Fibroblast of skin of right quadriceps (primary cell): Measurements from ENCODE around the gene NRIP3.
"Not testable (repeated sequence)": the region's sequence is repeated elsewhere in the genome, so short reads cannot be mapped to it uniquely, and the experiment has no call there.

Experiments
- DNase-seq: peaks from one replicate; pipeline ENCODE4 v3.0.0-alpha.2; 2013

Gene NRIP3

GRCh38 chr11:9015677-9016076, 11.9 kb upstream of the NRIP3 start:
- DNase-seq, result peak; percentile 60

DNA sequence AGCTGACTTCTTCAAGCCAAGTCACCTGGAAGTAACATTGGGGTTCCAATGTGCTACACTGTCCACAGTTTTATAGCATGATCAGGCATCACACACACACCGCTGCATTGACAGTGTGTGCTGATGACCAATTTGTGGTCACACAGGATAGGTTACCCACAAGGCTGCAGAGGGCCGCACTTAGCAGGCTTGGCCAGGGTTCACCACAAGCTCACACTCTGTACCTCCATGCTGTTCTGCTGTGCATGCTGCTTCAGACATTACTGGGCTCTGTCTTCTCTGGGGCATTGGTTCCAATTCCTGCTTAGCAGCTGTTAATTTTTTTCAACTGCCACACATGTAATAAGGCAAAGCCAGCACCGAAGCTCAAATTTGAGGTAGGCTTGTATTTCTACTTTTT, 11.0 kb upstream of the NRIP3 start:
- no peak for DNase-seq

GRCh38 chr11:9013373-9013772, 9.6 kb upstream of the NRIP3 start:
- DNase-seq, result no peak

- not testable (repeated sequence) for DNase-seq
These were observed 5.7 kb upstream of the NRIP3 start for GRCh38 chr11:9009538-9009937.

- DNase-seq, result no peak
These were observed 4.9 kb upstream of the NRIP3 start for GRCh38 chr11:9008661-9009060.

DNA sequence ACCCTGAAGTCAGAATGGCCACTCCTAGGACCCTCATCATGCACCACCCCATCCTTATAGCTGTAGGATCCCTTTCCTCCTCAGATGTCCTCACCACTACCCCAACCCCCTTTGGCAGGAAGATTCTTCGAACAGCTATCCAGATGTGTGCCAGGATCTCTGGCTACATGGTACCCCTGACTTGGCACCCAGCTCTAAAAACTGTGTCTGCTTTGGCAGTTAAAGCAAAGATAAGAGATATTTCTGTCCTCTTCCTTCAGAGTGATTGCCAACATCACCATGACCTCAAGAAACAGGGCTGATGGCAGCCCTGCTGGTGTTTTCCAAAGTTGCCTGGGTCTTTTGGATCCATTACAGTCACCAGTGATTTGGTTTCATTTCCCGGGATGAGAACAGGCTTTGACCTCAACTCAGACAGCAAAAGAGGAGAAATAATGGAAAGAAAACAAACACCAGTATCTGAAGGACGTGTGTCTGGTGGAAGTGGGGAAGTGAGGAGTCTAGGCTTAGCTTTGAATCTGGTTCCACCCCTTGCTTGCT, 4.3 kb upstream of the NRIP3 start:
- no peak for DNase-seq

- no peak for DNase-seq
These were observed 1.3 kb upstream of the NRIP3 start for GRCh38 chr11:9005087-9005486.

GRCh38 chr11:9004183-9004926, 554 bp upstream of the NRIP3 start:
- DNase-seq, result no peak

- DNase-seq, result no peak
These were observed 755 bp downstream of the NRIP3 start for GRCh38 chr11:9002920-9003572.

GRCh38 chr11:9001736-9002135, 2.1 kb downstream of the NRIP3 start:
- peak; percentile 88 for DNase-seq

DNA sequence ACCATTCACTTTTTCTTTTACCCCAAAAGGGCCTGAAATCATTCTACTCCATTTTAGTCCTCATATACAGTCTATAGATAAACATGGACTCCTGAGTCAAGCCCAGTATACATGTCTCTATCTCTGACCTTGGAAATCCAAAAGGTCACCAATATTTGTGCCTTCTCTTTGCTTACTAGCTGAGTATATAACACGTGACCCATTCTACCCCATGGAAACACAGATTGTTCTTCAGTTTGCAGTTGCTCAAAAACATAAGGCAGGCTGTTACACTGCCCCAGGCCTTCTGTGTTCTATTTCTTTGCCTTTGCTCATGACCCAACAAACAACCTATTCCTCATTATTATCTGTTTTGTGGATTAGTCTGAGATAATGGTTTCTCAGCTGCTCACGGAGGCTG, 5.8 kb downstream of the NRIP3 start:
- no peak for DNase-seq

DNA sequence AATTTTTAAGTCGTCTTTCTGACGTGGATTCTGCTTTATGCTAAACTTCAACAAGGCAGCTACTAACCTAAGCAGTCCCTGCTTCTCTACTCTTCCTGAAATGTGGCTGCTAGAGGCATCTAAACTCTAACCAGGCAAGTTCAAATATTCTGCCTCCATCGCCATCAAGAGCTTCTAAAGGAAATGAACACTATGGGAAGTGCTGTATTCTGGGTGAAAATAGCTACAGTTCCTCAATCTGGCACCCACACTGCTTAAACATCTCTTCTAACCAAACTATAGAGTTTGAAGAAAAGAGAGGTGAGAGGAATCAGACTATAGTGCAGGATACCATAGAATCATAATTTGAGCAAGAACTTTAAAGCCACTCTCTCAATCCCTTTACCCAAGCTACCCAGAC, 6.3 kb downstream of the NRIP3 start:
- no peak for DNase-seq

DNA sequence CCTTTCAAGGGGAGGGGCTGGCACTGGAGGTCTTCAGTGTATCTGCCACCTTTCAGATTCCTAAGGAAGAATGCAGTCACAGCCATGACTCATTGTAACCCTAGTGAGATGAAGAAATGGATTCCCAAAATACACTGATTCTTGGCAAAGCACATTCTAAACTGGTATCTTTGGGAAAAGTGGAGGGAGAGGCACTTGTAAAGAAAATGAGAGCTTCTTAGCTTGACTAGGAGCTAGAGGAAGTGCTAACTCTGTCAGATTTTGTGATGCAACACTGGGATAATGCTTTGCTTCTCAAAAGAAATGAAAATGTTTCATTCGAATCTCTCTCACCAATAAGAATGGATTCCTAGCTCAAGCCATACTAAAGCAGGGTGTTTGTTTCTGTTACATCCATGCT, 14.3 kb downstream of the NRIP3 start:
- peak; percentile 70 for DNase-seq

- DNase-seq, result peak; percentile 58
These were observed 15.2 kb downstream of the NRIP3 start for GRCh38 chr11:8988329-8989234.

- DNase-seq, result no peak
These were observed 16.4 kb downstream of the NRIP3 start for GRCh38 chr11:8987446-8987845.

- not testable (repeated sequence) for DNase-seq
These were observed 17.0 kb downstream of the NRIP3 start for GRCh38 chr11:8986772-8987171.

DNA sequence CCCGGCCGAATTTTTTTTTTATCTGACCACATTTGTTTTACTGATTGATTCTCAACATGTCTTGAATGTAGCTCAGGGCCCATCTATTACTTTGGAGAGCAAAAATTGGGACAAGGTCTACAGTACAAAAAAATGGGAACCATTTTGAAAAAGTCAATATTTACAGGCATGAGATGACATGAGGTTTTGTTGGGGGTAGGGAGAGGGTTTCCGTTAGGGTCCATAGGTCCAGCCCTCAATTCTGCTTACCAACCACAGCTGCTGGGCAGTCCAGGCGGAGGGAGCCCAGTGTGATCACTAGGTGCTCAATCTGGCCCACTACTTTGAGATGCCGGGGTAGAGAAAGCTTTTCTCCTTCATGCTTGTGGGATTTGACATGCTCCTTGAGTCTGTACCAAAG, 18.3 kb downstream of the NRIP3 start:
- no peak for DNase-seq

DNA sequence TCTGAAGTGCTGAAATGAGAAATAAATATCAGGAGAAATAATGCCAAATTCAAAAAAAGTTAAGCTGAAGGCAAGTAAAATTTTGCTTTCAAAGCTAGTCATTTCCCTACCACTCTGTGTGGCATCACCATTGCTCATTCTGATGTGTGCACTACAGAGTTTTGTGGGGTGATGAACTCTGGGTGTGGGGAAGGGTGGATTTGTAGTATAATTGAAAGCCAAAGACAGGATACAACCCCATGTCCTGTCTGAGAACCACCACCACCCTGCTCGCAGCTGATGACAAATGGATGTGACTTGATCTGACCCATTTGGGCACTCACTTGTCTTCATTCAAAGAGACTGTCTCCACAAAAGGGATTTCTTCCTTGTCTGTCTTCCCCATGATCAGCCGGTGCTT, 20.2 kb downstream of the NRIP3 start:
- no peak for DNase-seq

DNA sequence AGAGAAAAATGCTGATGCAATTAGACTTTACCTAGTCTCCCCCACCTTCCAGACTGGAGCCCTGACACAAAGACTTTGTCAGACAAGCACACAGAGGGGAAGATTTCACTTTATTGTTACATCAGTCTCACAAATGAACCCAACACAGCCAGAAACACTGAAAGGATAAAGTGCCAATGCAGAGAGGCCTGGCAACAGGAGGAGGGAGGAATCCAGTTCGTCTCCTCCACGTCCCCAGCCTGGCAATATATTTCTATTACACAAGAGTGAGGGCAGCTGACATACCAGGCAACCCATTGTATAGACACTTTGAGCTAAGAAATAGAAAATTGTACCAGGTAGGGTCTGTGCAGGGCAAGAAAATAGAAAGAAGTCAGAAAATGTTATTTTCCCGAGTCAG, 23.3 kb downstream of the NRIP3 start:
- no peak for DNase-seq

DNA sequence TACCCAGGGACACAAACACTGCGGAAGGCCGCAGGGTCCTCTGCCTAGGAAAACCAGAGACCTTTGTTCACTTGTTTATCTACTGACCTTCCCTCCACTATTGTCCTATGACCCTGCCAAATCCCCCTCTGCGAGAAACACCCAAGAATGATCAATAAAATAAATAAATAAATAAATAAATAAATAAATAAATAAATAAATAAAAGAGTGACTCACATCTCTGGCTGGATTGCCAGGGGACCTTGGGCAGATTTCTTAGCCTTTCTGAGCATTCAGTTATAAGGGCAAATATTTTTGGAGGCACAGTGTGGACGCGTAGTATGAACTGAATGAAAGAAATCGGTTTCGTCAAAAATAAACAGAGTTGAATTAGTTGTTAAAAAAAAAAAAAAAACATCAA, 24.4 kb downstream of the NRIP3 start:
- not testable (repeated sequence) for DNase-seq

DNA sequence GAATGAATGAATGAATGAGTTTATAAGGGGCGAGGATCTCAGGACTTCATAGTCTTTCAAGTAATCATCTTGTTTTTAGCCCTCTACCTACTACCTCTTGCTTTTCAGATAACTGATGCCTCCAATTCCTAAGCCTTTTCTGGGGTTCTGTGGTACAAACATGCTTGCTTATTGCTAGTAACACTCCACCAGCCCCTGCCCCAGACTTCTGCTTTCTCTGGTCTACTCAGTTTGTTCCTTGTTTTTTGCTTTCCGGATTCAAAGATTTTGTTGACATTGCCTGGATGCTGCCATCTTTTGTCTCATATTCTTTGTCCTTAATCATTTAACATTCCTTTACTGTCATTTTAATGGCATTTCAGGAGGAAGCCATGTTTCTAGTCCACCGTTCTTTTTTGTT, 30.7 kb downstream of the NRIP3 start:
- DNase-seq, result no peak

GRCh38 chr11:8971924-8972316, 31.9 kb downstream of the NRIP3 start:
- no peak for DNase-seq

- DNase-seq, result no peak
These were observed 32.4 kb downstream of the NRIP3 start for GRCh38 chr11:8971196-8971923.
